ENCODE results near the gene MAP1B. TPM values are rescaled to one million over a fixed set of nuclear protein-coding genes. Genes with fewer than 3 reads are reported as not detected.

Gene MAP1B
- total and polyA plus RNA-seq, 2 of the 4 experiments (the other 2 are of a cell fraction) = 41.1 to 183 TPM

GRCh38 chr5:72191404-72191803 lies 84.1 kb downstream of the MAP1B start:
- dilution Hi-C loops (cut with HindIII; ENCODE audit: low sequenced_read_pairs, unreplicated experiment) (no loop called here), in situ Hi-C loops (cut with MboI; ENCODE audit: low sequenced_read_pairs) (no loop called here), intact Hi-C loops (cut with micrococcal nuclease) (no loop called here)
- Histone ChIP-seq H3K9ac (ENCODE audit: low read depth, low read length) (no peak overlapping the region), H3K4me3 (ENCODE audit: insufficient read depth, low read depth, low read length) (no peak overlapping the region), H4K5ac (ENCODE audit: low read depth, low read length) (no peak overlapping the region), H3K27me3 (ENCODE audit: control insufficient read depth, insufficient read depth, low read length) (no peaks in the 10 kb centered on the region), H2BK5ac (ENCODE audit: low read depth, low read length, poor library complexity, severe bottlenecking) (no peak overlapping the region), H3K4ac (ENCODE audit: low read depth, low read length) (no peak overlapping the region), H3K9me3 (ENCODE audit: control insufficient read depth, insufficient read depth, low read length) (no peaks in the 10 kb centered on the region), H3K27ac (ENCODE audit: insufficient read depth, low read length) (no peak overlapping the region), H2BK15ac (ENCODE audit: low read depth, low read length) (no peak overlapping the region), H3K4me1 (ENCODE audit: control insufficient read depth, insufficient read depth, low read length) (peaks cover 5% of the 10 kb centered on the region), H4K8ac (ENCODE audit: low read depth in 2 of 2, low read length in 2 of 2) (no peak overlapping the region), H2AFZ (replicated peaks; ENCODE audit: low read length, poor library complexity) (no peak overlapping the region), H3K18ac (ENCODE audit: low read depth, low read length) (no peak overlapping the region), H3K56ac (ENCODE audit: extremely low read depth, insufficient read depth, low read length) (no peak overlapping the region), H3K9me1 (ENCODE audit: insufficient read depth, low read length) (0 out of 2 replicates have a peak, but pooled peaks cover 6% of the 10 kb centered on the region), H3K79me1 (ENCODE audit: low read depth in 1 of 2, low read length in 2 of 2) (peaks cover 54 to 84% of the 10 kb centered on the region in 2 experiments), H3K36me3 (ENCODE audit: control insufficient read depth, insufficient read depth, low read length) (peaks cover 47% of the 10 kb centered on the region), H2AK9ac (replicated peaks; ENCODE audit: low read depth, low read length, poor library complexity) (no peak overlapping the region), H3K4me2 (ENCODE audit: low read depth, low read length) (no peak overlapping the region), H4K20me1 (ENCODE audit: insufficient read depth, low read length) (0 out of 2 replicates have a peak, but pooled peaks cover 2% of the 10 kb centered on the region), H2AK5ac (ENCODE audit: low read depth, low read length) (no peak overlapping the region), H2BK20ac (ENCODE audit: low read depth, low read length) (no peak overlapping the region), H3K23ac (ENCODE audit: low read depth, low read length) (no peak overlapping the region), H4K91ac (ENCODE audit: insufficient read depth, low read depth, low read length) (no peak overlapping the region), H3K14ac (replicated peaks; ENCODE audit: low read depth, low read length) (no peak overlapping the region), H2BK120ac (ENCODE audit: low read depth, low read length) (no peak overlapping the region)
- POLR2A ChIA-PET (ENCODE audit: unreplicated experiment) = no interaction called here
- CTCF ChIA-PET = no interaction called here
- WGBS, 2 experiments (ENCODE audit: extremely low coverage in 2 of 2, insufficient read length in 1 of 2) = 80% methylated on average over 1 of the region's 3 CpGs; no CpG with 5 or more reads in 1 of the 2 experiments
- BruUV-seq (replicated peaks) = no TSS peak
- DNase-seq = no peak
- TF ChIP-seq SMC3 (IDR thresholded peaks at IDR 0.05; ENCODE audit: low read depth, low read length) (no peak), RFX5 (IDR thresholded peaks at IDR 0.05; ENCODE audit: low read depth, low read length) (no peak), FOS (IDR thresholded peaks at IDR 0.05; ENCODE audit: low read depth, low read length) (no peak)
- ATAC-seq (ENCODE audit: low read depth) = peak; percentile 42
